ENCODE measurements around the gene PTBP2. TPM values are rescaled to one million over a fixed set of nuclear protein-coding genes. Genes with fewer than 3 reads are reported as not detected.

PTBP2 gene
- polyA plus RNA-seq, 1 donor = 65.3 TPM

GRCh38 chr1:96820107-96820506 lies 98.5 kb downstream of the PTBP2 start:
- DNase-seq = no peak

GRCh38 chr1:96820671-96821070 lies 99.1 kb downstream of the PTBP2 start:
- no peak for DNase-seq

- no peak for DNase-seq
Measured at GRCh38 chr1:96825231-96825630, 103.6 kb downstream of the PTBP2 start.

DNA sequence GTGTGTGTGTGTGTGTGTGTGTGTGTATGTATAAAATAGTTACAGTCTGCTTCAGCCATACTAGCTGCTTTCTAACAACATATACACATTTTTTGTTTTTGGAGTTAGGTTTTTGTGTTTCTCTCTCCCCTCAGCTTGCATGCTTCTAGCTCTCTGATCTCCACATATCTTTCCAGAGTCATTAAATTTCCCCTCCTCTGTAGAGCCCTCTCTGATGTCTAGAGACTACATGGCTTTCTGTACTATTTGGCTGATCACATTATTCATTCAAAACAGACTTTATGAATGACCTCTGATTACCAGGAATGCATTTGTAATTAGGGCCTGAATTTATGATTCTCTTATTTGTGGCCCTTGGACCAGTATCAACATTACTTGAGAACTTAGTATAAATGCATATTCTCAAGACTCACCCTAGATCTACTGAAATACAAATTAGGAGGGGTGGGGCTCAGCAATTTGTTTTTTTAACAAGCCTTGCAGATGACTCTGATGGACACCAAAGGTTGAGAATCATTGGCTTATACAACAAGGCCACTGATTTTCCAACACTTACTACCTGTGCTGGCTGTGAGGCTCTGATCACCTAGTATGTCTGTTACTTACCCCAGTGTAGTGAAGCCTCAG lies 104.5 kb downstream of the PTBP2 start:
- no peak for DNase-seq

- DNase-seq = no peak
Measured at GRCh38 chr1:96833376-96833775, 111.8 kb downstream of the PTBP2 start.

DNA sequence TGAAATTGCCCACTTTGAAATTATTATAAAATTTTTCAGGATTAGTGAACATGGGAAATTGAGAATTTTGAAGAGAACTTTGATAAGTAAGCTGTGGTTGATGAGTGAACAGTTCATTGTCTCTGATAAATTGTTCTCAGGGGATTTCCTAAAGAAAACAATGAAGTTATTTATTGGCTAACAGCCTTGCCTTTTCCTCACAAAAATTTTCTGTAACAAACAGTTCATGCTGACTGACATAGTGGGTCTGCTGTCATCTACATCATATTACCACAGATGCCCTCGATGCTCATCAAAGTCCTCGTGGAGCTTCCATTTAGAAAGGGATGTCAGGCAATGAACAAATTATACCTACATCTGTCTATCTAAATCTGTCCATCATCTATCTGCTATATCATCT lies 113.4 kb downstream of the PTBP2 start:
- no peak for DNase-seq

DNA sequence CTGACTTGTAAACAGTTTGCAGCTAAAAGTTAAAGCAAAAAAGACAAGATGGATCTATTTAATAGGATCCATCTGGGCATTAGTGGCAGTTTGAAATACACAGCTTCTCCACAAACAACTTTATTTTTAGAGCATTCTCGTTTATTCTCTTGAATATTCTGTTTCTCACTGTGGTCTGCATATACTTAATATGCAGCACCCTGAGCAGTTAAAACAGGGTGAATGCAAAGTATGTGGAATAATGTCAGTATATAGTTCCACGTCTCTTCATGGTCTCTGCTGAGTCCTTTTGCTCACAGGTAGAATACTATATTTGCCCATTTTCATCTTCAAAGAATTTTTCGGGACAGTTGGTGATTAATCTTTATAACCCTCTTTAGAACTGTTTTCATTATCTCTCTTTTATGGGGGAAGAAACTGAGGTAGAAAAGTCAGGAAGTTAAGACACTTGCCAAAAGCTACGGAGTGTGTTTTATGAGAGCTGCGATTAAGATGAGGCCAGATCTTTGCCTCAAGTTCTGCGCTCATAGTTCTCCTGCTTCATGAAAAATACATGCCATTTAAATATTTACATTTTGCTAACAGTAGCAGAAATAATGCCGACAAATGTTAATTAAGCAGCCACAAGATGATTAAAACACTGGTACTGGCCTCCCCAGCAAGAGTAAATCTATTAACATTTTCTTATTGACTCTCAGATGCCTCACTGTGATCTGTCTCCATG lies 115.6 kb downstream of the PTBP2 start:
- DNase-seq = no peak

DNA sequence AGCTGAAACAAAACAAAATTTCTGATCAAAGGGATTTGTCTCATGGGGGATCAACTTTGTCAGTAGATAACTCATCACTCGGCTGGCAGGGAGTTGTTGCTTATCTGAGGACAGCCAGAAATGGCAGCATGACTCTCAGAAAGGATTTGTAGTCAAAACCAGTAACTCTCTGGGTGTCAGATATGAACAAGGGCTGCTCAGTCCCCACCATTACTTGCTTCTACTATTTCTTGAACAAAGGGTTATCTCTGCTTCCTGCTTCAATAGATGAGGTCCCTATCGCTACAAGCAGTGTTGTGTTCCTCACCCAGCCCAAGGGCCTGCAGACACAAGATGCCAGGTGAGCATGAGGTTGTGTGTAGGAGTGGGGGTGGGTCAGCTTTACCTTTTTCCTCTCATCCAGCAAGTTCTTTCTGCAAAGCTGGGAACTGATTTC lies 116.2 kb downstream of the PTBP2 start:
- DNase-seq = no peak

DNA sequence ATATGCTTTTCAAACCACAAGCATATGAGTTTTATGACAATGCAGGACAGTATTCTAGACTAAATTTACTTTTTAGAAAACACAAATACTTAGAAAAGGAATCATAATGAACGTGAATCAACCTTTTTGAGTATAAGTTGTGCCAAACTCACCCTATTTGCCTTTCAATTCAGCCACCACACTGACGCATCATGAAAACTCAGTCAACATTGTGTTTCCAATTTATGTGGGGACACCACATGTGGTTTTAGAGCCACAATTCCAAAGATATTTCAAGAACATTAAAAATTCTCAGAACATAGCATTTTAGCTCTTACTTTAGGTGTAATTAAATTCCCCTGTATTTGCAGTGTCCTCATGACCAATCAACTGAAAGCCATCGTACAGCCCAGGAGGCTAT lies 118.8 kb downstream of the PTBP2 start:
- DNase-seq = no peak

GRCh38 chr1:96842215-96842614 lies 120.6 kb downstream of the PTBP2 start:
- no peak for DNase-seq

DNA sequence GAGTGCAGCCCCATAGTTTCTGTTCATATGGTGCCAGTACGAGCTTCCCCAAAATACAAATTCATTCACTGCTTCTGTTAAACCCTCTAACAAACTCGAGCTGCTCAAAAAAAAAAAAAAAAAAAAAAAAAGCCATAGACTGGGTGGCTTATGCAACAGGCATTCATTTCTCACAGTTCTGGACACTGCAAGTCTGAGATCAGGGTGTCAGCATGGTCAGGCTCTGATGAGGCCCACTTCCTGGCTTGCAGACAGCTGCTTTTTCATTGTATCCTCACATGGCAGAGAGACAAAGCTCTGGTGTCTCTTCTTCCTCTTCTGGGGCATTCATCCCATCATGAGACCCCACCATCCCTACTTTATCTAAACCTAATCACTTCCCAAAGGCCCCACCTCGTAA lies 121.6 kb downstream of the PTBP2 start:
- DNase-seq = no peak

- DNase-seq = no peak
Measured at GRCh38 chr1:96843601-96844000, 122.0 kb downstream of the PTBP2 start.

DNA sequence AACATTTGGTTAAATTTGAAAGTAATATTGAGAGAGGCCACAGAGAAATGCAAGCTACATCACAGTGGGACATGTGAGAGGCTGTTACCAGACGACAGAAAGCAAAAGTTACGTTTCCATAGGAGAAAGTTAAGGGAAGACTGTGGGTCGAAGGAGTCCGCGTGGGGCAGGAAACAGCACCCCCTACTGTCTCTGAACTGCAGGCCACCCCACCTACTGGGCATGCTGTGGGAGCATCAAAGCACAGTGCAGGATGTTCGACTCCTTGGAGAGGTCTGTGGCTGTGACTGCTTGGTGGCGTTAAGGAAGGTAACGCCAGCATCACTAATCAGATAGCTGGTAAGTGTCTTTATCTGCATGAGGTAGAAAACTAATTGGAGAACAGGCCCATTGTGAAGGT lies 123.9 kb downstream of the PTBP2 start:
- no peak for DNase-seq

DNA sequence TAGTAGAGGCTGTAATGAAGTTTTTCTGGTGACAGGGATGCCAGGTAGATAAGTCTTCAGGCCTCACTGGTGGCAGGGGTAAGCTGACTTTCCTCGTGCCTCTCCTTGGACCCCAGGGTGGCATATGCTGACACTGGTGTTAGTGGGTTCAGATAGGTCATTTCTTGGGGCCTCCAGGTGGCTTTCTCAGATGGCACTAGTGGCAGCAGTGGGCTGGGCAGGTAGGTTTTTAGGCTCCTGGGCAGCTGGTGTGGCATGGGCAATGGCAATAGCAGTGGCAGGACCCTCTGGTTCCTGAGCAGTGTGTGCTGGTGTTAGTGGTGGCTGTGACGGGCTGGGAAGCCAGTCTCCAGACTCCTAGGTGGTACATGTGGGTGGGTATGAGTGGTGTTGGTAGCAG lies 140.3 kb downstream of the PTBP2 start:
- DNase-seq = no peak

- no peak for DNase-seq
Measured at GRCh38 chr1:96863449-96863848, 141.9 kb downstream of the PTBP2 start.
